Activated T-cell treated with anti-CD3 and anti-CD28 coated beads for 4 hours (primary cell): ENCODE data around the gene KLHL2.
"Not testable (repeated sequence)": the region's sequence is repeated elsewhere in the genome, so short reads cannot be mapped to it uniquely, and the experiment has no call there.

Source experiments
- DNase-seq: peaks from one replicate; pipeline ENCODE4 v3.0.0-alpha.2; 2020

The KLHL2 gene

DNA sequence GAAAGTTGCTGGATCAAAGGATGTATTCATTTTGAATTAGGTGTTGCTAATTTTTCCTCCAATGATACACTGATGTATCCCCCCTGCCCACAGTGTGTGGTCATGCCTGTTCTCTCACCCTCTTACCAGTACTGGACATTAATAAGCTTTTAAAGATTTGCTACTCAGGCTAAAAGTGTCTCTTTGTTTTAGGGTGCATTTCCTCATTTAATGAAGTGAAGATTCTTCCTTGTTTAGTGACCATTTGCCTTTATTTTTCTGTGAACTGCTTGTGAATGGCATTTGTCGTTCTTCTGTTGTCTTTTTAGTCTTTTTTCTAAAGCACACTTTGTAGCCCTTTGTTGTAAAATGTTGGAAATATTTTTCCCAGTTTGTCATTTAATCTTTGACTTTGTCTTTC lies 125.1 kb downstream of the KLHL2 start:
- DNase-seq, result no peak

DNA sequence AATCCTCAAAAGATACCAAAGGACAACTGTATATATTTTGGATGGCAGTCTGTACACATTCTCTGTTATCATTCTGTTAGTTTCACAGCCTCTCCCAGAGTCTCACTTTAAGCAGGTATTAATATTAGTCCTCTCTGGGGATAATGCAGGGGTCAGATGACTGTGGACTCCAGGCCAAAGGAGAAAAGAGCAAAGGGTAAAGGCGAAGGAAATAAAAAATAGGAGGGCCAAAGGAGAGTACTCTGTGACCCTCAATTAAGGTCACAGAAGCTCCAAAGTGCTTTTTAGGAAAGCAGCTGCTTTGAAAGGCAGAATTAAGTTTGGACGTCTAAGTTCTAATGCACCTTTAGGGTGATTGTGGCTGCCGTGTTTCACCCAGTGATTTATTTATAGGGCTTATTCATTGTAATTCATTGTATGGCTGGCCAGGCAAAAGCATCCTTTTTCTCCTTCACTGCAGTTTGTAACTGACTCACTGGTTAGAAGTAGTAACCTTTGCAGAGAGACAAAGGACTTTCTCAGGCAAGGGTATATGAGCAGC lies 127.9 kb downstream of the KLHL2 start:
- DNase-seq, result no peak

DNA sequence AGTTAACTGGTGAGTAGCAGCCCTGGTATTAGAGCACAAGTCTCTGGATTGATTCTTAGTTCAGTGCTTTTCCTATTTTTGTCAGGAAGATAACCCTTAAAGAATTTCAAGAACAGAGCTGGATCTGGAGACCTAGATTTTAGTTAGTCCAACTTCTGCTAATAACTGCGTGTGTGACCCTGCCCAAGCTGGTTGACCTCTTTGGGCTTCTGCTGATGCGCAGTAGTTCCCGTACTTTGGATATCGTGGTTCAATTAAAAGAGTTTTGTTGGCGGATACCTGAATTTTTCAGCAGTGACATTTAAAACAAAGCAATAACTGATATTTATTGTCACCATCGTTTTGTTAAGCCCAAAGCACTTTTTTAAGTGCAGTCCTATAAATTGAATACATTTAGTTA lies 129.4 kb downstream of the KLHL2 start:
- DNase-seq, result no peak

DNA sequence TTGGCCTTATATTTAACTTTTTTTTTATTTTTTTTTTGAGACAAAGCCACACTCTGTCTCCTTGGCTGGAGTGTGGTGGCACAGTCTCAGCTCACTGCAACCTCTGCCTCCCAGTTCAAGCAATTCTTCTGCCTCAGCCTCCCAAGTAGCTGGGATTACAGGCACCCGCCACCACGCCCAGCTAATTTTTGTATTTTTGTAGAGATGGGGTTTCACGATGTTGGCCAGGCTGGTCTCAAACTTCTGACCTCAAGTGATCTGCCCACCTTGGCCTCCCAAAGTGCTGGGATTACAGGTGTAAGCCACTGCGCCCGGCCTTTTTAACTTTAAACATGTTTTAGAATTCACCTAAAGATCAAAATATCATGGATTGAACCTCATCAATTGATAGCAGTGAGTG lies 135.0 kb downstream of the KLHL2 start:
- DNase-seq, result not testable (repeated sequence)

DNA sequence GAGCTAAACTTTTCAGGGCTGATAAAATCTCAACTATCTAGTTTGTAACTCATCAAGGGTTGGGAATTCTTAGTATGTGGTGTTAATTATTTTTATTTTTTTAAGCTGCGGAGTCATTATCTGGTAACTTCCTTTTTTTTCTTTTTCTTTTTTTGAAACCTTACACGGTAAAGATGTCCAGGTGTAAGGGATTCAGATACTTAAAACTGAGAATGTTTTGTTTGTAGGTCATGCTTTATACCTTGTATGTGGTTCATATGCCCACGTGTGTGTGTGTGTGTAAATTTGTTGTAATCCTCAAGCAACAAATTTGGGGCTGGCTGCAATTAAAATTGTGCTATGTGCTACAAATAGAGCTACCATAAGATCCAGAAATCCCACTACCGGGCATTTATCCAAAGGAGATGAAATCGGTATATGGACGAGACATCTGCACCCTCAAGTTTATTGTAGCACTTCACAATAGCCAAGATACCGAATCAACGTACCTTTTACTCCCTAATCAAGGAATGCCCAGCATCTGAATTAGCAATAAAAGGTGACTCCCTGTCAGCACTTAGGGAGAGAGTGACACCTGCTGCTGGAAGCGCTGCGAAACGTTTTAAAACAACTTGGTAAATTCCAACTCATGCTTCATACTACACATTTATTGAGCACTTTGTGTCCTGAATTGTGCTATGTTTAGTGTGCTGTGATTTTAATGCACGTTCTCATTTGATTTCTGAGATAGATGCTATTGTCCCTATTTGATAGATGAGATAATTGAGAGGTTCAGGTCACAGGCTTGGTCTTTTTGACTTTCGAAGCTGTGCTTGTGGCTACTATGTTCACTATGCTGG lies 136.2 kb downstream of the KLHL2 start:
- DNase-seq, result no peak

DNA sequence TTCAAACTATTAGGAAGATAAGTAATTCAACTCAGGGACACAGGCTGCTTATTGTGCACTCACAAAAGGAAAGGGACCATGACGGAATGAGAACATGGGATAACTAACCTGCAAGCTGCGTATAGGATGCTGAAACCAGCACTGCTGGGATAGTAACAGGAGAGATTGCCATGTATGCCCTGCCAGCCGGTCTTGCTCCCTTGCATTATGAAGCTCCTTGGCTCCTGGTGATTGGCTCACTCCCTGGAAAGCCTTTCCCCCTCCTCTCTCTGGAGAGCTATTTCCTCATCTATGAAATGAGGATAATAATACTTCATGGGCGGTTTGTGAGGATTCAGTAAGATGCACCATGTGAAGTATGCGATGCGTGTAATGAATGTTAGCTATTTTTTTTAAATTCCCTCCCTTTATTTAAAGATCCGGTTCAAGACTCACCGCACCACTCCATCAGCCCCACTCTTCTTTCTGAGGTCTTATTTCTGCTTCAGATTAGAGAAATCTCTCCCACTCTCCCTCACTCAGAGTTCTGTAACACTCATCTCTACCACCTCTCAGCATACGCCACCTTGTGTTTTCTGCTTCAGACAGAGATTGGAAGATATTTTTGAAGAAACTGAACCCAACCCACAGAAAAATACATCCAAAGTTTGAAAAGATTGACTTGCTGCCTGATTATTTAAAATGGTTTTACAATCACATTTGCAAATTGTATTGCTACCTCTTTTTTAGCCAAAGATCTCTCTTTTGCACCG lies 138.5 kb downstream of the KLHL2 start:
- DNase-seq, result no peak

DNA sequence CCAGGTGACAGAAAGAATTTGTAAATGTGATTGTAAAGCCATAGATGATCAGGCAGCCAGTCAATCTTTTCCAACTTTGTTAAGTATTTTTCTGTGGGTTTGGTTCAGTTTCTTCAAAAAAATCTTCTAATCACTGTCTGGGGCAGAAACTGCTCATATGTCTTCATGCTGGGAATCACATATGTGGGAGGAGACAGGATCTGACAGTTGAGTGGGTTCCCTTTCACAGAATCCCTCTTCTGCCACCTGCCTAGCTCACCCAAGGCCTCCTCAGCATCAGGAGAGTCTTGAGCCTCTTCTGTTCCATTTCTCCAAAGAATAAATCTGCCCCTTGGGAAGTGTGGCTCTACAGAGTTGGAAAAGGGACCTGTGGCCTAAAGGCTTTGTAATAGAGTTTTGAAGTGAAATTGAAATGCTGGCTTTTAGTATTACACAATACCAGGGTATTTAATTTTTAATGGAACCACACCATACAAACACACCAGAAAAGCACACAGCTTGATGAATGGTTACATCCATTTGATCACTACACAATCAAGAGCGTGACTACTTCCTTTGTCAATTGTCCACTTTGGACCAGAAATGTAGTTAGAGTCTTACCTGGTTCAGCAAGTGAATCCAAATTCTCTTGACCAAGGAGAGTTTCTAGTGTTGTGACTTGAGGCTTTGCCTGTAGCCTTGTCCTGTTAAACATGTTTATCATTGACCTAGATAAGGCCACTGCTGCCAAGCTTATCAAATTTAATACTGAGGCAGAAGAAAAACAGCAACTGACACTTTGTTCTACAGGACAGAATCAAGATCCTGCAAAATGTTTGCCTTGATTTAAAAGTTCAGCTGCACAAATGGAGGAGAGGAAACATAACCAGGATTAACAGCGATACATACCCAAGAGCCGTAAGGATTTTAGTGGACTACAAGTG lies 140.5 kb downstream of the KLHL2 start:
- DNase-seq, result no peak

DNA sequence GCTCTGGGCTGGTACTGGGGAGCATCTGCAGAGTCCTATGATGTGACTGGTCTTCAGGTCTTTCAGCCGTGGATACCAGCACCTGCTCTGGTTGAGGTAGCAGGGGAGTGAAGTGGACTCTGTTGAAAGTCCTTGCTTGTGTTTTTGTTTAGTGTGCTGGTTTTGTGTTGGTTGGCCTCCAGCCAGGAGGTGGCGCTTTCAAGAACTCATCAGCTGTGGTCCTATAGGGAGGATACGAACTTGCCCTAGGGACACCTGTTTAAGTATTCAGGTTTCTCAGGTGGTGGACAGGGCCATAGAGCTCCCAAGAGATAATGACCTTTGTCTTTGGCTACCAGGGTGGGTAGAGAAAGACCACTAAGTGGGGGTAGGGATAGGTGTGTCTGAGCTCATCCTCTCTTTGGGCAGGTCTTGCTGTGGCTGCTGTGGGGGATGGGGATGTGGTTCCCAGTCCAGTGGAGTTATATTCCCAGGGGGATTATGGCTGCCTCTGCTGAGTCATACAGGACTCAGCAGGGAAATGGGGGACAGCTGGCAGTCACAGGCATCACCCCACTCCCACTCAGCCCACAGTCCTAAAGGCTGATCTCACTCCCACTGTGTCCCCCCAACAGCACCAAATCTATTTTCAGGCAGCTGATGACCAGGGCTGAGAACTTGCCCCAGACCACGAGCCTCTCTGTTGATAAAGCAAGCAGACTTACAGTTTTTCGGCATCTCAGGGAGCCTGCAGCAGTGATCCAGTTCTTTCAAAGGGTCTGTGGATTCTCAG lies 144.2 kb downstream of the KLHL2 start:
- no peak for DNase-seq

DNA sequence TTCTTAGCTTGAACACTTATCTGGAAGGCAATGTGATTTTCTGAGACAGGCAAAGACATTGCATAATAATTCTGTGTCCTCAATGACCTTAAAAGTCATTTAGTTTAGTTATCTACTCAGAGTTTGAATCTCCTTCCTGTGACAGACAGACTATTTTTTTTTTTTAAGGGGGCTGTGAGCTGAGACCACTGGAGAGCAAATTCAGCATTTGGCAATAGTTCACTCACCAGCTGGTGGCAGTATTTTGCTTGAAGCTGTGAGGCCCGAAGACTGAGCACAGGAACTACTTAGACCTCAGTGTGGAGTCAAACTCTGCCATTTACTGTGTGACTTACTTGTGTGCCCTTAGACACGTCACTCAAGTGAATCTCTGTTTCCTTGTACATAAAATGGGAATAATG lies 148.5 kb downstream of the KLHL2 start:
- no peak for DNase-seq

DNA sequence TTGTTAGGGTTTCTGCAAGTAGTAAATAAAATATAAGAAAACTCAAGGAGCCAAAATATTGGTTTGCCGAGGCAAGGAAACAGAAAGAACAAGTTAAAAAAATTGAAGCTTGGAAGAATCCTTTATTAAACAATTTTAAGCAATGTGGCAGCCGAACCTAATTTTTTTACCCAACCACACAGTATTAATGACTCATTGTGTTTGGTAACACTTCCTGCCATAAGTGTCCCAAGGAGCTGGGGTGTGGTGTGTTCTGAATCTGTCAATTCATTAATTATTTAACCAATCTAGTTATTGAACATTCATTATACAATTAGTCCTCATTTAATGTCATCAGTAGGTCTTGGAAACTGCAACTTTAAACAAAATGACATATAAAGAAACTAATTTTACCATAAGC lies 152.1 kb downstream of the KLHL2 start:
- no peak for DNase-seq

DNA sequence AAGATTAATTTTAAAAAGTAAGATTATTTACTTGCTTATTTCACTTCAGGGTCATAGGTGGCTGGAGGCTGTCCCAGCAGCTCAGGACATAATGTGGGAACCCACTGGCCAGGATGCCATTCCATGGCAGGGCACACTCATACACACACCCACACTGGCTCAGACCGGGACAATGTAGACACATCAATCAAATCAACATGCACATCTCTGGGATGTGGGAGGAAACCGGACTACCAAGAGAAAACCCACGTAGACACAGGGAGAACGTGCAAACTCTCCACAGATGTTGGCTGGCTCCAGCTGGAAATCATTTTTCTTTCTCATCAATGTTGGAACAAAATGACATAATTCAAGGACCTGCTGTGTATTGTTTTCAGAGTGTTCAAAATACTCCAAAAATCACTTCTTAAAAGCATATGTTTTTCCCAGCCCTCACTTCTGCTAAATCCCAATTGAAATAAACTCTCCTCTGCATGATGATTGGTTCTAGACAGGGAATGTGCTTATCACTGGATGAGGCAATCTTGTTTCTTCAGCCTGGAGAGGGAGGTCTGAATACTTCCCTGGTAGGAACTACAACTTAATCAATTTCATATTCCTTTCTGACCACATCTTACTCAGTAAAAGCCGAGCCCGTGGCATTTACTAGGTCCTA lies 152.8 kb downstream of the KLHL2 start:
- DNase-seq, result no peak

DNA sequence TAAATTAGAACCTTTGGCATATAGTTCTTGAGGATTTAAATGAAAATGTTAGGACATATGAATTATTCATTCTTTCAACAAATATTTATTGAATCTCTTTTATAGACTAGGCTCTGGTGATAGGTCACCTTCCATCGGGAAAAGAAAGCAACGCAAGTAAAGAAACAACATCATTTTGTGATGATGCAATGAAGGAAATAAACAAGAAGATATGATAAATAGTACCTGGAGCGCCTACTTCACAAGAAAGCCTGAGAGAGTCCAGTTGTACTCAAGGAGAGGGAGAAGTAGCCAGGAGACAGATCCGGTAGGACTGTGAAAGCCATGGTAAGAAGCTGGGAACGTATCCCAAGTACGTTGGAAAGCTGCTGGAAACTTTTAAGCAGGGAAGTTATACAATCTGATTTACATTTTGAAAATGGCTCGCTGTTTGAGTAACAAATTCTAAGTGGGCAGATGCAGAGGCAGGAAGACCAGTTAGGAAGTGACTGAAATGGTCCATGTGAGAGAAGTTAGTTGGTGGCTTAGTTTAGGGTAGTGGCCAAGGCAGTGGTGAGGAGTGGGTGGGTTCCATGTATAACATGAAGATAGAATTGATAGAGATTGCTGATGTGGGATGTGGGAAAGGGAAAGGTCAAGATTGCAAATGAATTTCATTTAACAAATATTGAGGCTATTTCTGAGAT lies 153.8 kb downstream of the KLHL2 start:
- DNase-seq, result no peak

DNA sequence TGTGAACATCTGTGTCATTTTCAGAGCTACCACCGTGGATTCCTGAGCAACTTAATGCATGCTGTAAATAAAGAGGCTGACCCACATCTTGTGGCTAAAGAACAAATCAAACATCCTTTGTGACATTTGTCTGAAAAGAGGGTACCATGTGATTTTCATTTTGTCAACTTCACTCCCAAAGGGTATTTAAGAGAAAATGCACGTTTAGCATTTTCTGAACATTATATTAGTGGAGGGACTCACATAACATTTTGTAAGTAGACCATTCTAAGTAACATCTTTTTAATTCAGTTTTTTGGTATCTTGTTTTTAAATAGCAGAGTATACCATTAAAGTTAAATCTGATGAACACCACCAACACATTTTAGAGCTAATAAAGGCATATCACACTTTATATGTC lies 154.4 kb downstream of the KLHL2 start:
- DNase-seq, result no peak

DNA sequence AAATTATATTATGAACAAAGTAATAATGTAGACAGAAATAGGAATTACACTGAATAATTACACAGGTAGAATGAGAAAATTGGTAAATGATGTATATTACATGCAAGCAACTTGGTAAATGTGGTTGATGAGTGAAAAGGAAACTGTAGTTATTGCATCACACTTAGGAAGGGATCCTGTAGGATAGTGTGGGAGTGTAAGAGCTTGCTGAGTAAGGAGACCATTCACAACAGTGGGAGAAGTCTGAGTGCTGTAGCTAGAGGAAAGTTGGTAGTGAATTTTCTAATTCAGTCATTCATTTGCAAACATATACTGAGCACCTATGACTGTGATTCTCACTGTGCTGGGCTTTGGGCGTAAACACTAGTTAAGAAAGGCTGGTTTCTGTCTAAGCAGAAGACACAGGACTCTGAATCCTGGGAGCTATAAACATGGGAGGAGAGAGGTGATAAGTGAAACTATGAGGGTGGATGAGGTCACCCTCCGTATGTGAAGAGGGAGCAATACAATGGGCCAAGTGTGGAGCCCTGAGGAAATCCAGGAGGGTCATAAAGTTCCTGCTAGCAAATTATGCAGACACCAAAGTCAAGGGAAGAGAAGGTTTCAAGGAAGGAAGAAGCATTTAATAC lies 157.2 kb downstream of the KLHL2 start:
- no peak for DNase-seq

DNA sequence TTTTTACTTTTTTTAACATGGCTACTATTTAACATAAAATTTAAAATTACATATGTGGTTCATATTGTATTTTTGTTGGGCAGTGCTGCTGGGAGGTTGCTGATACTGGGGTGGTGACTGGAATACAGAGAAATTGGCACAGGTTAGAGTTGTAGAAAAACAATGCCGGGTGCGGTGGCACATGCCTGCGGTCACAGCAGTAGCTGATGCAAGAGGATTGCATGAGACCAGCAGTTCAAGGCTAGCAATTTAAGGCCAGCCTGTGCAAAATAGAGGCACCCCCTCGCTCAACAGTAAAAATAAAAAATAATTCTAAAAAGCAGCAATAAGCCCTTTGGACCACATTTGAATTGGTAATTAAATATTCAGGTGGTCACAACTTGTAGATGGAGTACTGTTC lies 159.7 kb downstream of the KLHL2 start:
- DNase-seq, result no peak

DNA sequence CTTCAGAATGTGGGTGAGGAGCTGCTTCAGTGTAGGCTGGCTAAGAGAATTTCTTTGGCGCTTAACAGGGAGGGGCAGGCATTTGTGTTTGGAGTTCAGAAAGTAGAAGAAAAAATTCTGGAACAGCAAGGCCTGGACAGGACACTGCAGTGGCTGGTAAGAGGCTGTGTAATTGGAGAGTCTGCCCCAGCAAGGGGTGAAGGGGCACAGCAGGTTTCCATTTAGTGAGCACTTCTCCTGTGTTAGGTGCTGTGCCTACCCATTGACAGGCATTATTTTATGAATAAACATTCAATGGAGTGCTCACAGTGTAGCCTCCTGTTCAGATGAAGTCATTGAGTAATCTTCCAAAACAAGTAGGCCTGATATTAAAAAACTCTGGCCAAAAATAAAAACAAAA lies 160.8 kb downstream of the KLHL2 start:
- DNase-seq, result no peak

DNA sequence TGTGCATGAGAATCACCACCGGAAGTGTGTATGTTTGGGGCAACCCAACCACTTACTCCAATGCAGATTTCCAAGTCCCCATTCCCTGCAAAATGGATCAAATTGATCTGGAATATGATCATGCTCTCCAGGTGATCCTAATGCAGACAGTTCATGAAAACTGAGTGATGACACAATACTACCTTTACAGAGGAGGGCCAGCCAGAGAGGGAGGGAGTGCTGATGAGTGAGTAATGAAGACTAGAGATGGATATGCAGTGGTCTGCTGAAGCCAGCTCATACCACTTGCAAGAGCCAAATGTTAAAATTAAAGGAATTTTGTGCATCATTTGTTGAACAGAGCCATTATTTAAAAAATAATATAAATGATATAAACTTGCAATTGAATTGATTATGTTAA lies 161.2 kb downstream of the KLHL2 start:
- no peak for DNase-seq

DNA sequence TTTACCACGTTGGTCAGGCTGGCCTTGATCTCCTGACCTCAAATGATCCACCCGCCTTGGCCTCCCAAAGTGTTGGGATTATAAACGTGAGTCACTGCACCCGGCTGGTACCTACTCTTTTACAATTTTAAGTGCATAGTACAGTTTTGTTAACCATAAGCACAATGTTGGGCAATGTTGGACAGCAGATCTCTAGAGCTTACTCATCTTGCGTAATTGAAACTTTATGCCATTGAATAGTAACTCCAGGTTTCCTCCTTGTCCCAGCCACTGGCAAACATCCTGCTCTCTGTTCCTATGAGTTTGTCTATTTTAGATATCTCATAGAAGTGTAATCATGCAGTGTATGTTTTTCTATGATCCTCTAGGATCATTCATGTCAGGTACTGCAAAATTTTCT lies 162.2 kb downstream of the KLHL2 start:
- no peak for DNase-seq

DNA sequence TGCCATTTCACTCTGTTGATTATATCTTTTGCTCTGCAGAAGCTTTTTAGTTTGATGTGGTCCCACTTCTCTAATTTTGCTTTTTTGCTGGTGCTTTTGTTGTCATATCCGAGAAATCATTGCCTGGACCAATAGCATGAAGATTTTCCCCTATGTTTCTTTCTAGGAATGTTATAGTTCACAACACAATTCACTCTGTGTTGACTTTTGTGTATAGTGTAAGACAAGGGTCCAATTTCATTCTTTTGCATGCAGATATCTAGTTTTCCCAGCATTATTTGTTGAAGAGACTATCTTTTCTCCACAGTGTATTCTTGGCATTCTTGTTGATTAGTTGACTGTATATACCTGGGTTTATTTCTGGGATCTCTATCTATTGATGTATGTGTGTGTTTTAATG lies 163.2 kb downstream of the KLHL2 start:
- no peak for DNase-seq
